DND-41 (cell line): ENCODE data around the gene LARP6.
"Not testable (repeated sequence)": the region's sequence is repeated elsewhere in the genome, so short reads cannot be mapped to it uniquely, and the experiment has no call there.

Source experiments
- ATAC-seq: fragments of 200-7000 bp; cut with Tn5 transposase; 3 replicates; pipeline ENCODE4 v1.9.1; 2021; ENCODE audit warnings: low read depth; ENCODE audit not compliant: insufficient read depth
- DNase-seq: peaks from one replicate; pipeline ENCODE4 v3.0.0-alpha.2; 2020
- H2AFZ ChIP-seq: 2 replicates; pipeline ENCODE4 v1.6.0; 2012; ENCODE audit warnings: low read depth, low read length
- H3K27ac ChIP-seq: 2 replicates; pipeline ENCODE4 v1.5.1; 2012; ENCODE audit warnings: low read length, inconsistent platforms
- H3K27me3 ChIP-seq: fragments of 200-600 bp; sonication (generic); 2 replicates; pipeline ENCODE4 v1.6.0; 2012; ENCODE audit warnings: low read length, mild to moderate bottlenecking, inconsistent platforms; ENCODE audit not compliant: insufficient read depth, poor library complexity
- H3K36me3 ChIP-seq: 2 replicates; pipeline ENCODE4 v1.5.1; 2012; ENCODE audit warnings: low read length, inconsistent platforms; ENCODE audit not compliant: insufficient read depth
- H3K4me1 ChIP-seq: 2 replicates; pipeline ENCODE4 v1.5.1; 2012; ENCODE audit warnings: mild to moderate bottlenecking, low read length; ENCODE audit not compliant: insufficient read depth
- H3K4me2 ChIP-seq: 2 replicates; pipeline ENCODE4 v1.6.0; 2012; ENCODE audit warnings: mild to moderate bottlenecking, moderate library complexity, low read length, inconsistent platforms; ENCODE audit not compliant: insufficient read depth
- H3K4me3 ChIP-seq, 2 experiments: fragments of 200-600 bp in 1 of 2; shearing (Covaris generic) in 1 of 2; 2 replicates each; pipeline ENCODE4 v1.5.1; 2012 to 2016; ENCODE audit warnings: inconsistent platforms in 2 of 2, low read length in 2 of 2, mild to moderate bottlenecking in 2 of 2, low read depth in 1 of 2, moderate library complexity in 1 of 2
- H3K79me2 ChIP-seq: 2 replicates; pipeline ENCODE4 v1.6.0; 2012; ENCODE audit warnings: low read length, inconsistent platforms; ENCODE audit not compliant: insufficient read depth
- H3K9ac ChIP-seq: 2 replicates; pipeline ENCODE4 v1.6.0; 2012; ENCODE audit warnings: low read depth, mild to moderate bottlenecking, inconsistent platforms, low read length, moderate library complexity
- H3K9me3 ChIP-seq: 2 replicates; pipeline ENCODE4 v1.5.1; 2012; ENCODE audit warnings: low read length, moderate library complexity, mild to moderate bottlenecking, inconsistent platforms; ENCODE audit not compliant: insufficient read depth, severe bottlenecking
- H4K20me1 ChIP-seq: 2 replicates; pipeline ENCODE4 v1.6.0; 2012; ENCODE audit warnings: low read length; ENCODE audit not compliant: insufficient read depth
- CTCF ChIP-seq: IDR thresholded peaks from 2 replicates; pipeline ENCODE4 v1.5.1; 2012; ENCODE audit warnings: borderline replicate concordance, low read length, moderate library complexity, mild to moderate bottlenecking; ENCODE audit not compliant: poor library complexity, severe bottlenecking; ENCODE audit errors: extremely low read depth
- EZH2 ChIP-seq: IDR thresholded peaks from 3 replicates; pipeline ENCODE4 v1.6.1; 2012; ENCODE audit warnings: borderline replicate concordance, low read depth, mild to moderate bottlenecking, moderate library complexity, low read length, inconsistent platforms; ENCODE audit not compliant: severe bottlenecking

Gene LARP6

GRCh38 chr15:70863450-70864218 lies 9.7 kb upstream of the LARP6 start:
- Histone ChIP-seq H3K9me3 (no peaks in the 10 kb centered on the region), H3K4me1 (no peaks in the 10 kb centered on the region), H3K79me2 (no peaks in the 10 kb centered on the region), H3K9ac (no peak overlapping the region), H3K36me3 (no peaks in the 10 kb centered on the region), H3K4me2 (no peak overlapping the region), H3K27me3 (no peaks in the 10 kb centered on the region), H4K20me1 (no peaks in the 10 kb centered on the region), H3K4me3 (no peak overlapping the region), H2AFZ (no peak overlapping the region), H3K27ac (no peak overlapping the region)
- no peak for DNase-seq
- no peak for TF ChIP-seq CTCF
- TF ChIP-seq EZH2, result no peak
- ATAC-seq, result no peak

- Histone ChIP-seq H4K20me1 (no peaks in the 10 kb centered on the region), H3K27ac (no peak overlapping the region), H3K27me3 (no peaks in the 10 kb centered on the region), H3K9me3 (no peaks in the 10 kb centered on the region), H3K9ac (no peak overlapping the region), H3K79me2 (no peaks in the 10 kb centered on the region), H3K4me2 (no peak overlapping the region), H2AFZ (no peak overlapping the region), H3K36me3 (no peaks in the 10 kb centered on the region), H3K4me3 (no peak overlapping the region), H3K4me1 (no peaks in the 10 kb centered on the region)
- no peak for TF ChIP-seq CTCF
- no peak for TF ChIP-seq EZH2
- ATAC-seq (no peak), DNase-seq (no peak)
Observed at GRCh38 chr15:70859998-70860397, 6.0 kb upstream of the LARP6 start.

GRCh38 chr15:70859322-70859908 lies 5.5 kb upstream of the LARP6 start:
- H3K4me1 ChIP-seq, result no peaks in the 10 kb centered on the region
- H3K79me2 ChIP-seq, result no peaks in the 10 kb centered on the region
- no peaks in the 10 kb centered on the region for H3K27me3 ChIP-seq
- no peaks in the 10 kb centered on the region for H3K36me3 ChIP-seq
- H3K9me3 ChIP-seq, result no peaks in the 10 kb centered on the region
- H4K20me1 ChIP-seq, result no peaks in the 10 kb centered on the region
- ATAC-seq (no peak), DNase-seq (no peak)
- H3K9ac ChIP-seq, result no peak overlapping the region
- H3K4me3 ChIP-seq, result no peak overlapping the region
- H3K27ac ChIP-seq, result no peak overlapping the region
- H3K4me2 ChIP-seq, result no peak overlapping the region
- no peak for TF ChIP-seq CTCF
- no peak for TF ChIP-seq EZH2
- H2AFZ ChIP-seq, result no peak overlapping the region

GRCh38 chr15:70858614-70859321 lies 4.8 kb upstream of the LARP6 start:
- not testable (repeated sequence) for H3K27ac ChIP-seq, H3K79me2 ChIP-seq

More at GRCh38 chr15:70858614-70859321, 4.8 kb upstream of the LARP6 start:
- not testable (repeated sequence) for H3K27me3 ChIP-seq, H2AFZ ChIP-seq, H3K36me3 ChIP-seq, ATAC-seq, DNase-seq, H3K4me1 ChIP-seq, H4K20me1 ChIP-seq, H3K9ac ChIP-seq, H3K4me3 ChIP-seq, H3K9me3 ChIP-seq, H3K4me2 ChIP-seq
